Endothelial cell of umbilical vein (primary cell): Measurements from ENCODE around the gene ENOSF1. TPM values are rescaled to one million over a fixed set of nuclear protein-coding genes. Genes with fewer than 3 reads are reported as not detected.

Source experiments
- BruUV-seq: library from RNA; stranded (reverse); fragments of 400-500 nt; replicated peaks from 2 replicates; lab custom pipeline; 2021; lab: Mats Ljungman, UMichigan
- CTCF ChIA-PET: fragments of 300-600, 350-600 bp; sonication (Branson Sonifier 250); formaldehyde crosslinking; loops from one replicate; lab custom pipeline; 2021; ENCODE audit warnings: antibody characterized with exemption, inconsistent platforms; lab: Charles Lee
- POLR2A ChIA-PET: fragments of 300-600, 350-600 bp; sonication (Branson Sonifier 250); formaldehyde crosslinking; loops from one replicate; lab custom pipeline; 2021; ENCODE audit warnings: antibody characterized with exemption, inconsistent platforms; lab: Charles Lee
- DNase-seq: peaks from one replicate; pipeline ENCODE4 v3.0.0-alpha.2; 2011; ENCODE audit warnings: low read depth, low spot score
- FAIRE-seq: peaks from 2 replicates; lab custom pipeline; 2011; peaks lifted over from hg19 to GRCh38; lab: Jason Lieb, UNC
- H2AFZ ChIP-seq: 2 replicates; pipeline ENCODE4 v1.6.0; 2012; ENCODE audit warnings: low read depth, low read length, control low read depth, inconsistent platforms
- H3K27ac ChIP-seq: 2 replicates; pipeline ENCODE4 v1.5.1; 2011; ENCODE audit warnings: low read depth, mild to moderate bottlenecking, control low read depth, low read length, moderate library complexity; ENCODE audit not compliant: insufficient read depth
- H3K27me3 ChIP-seq, 2 experiments: 2 replicates each; pipeline versions ENCODE4 v1.6.0 to v1.6.1; 2011; ENCODE audit warnings: low read length in 2 of 2, mixed read lengths in 1 of 2; ENCODE audit not compliant: control insufficient read depth in 2 of 2, insufficient read depth in 2 of 2
- H3K36me3 ChIP-seq, 2 experiments: 2 replicates in 1 of 2; 3 replicates in 1 of 2; pipeline ENCODE4 v1.5.1; 2011; ENCODE audit warnings: low read length in 2 of 2, mild to moderate bottlenecking in 1 of 2, moderate library complexity in 1 of 2; ENCODE audit not compliant: control insufficient read depth in 2 of 2, insufficient read depth in 2 of 2; ENCODE audit errors: extremely low read depth in 1 of 2
- H3K4me1 ChIP-seq: 3 replicates; pipeline ENCODE4 v1.5.1; 2011; ENCODE audit warnings: mild to moderate bottlenecking, low read length; ENCODE audit not compliant: control insufficient read depth, insufficient read depth; ENCODE audit errors: extremely low read depth
- H3K4me2 ChIP-seq: 2 replicates; pipeline ENCODE4 v1.6.1; 2011; ENCODE audit warnings: low read length, control low read depth, mixed read lengths; ENCODE audit not compliant: insufficient read depth
- H3K4me3 ChIP-seq, 3 experiments: fragments of 200-600 bp in 1 of 3; sonication (generic), shearing (Covaris generic) in 1 of 3; replicated peaks in 1 of 3; 2 replicates each; pipeline ENCODE4 v1.5.1; 2011 to 2016; ENCODE audit warnings: control low read depth in 3 of 3, low read length in 3 of 3, mild to moderate bottlenecking in 2 of 3, inconsistent platforms in 1 of 3, low read depth in 1 of 3, moderate library complexity in 1 of 3; ENCODE audit not compliant: insufficient read depth in 1 of 3
- H3K79me2 ChIP-seq: 2 replicates; pipeline ENCODE4 v1.6.0; 2012; ENCODE audit warnings: low read length, inconsistent platforms; ENCODE audit not compliant: control insufficient read depth, insufficient read depth
- H3K9ac ChIP-seq: replicated peaks from 2 replicates; pipeline ENCODE3; 2011; ENCODE audit warnings: low read length, control low read depth; ENCODE audit not compliant: insufficient read depth; ENCODE audit errors: extremely low read depth
- H3K9me1 ChIP-seq: replicated peaks from 3 replicates; pipeline ENCODE4 v1.6.0; 2011; ENCODE audit warnings: mild to moderate bottlenecking, low read length; ENCODE audit not compliant: control insufficient read depth, insufficient read depth; ENCODE audit errors: extremely low read depth
- H3K9me3 ChIP-seq: replicated peaks from 2 replicates; pipeline ENCODE4 v1.5.1; 2012; ENCODE audit warnings: low read length, inconsistent platforms; ENCODE audit not compliant: control insufficient read depth, insufficient read depth
- H4K20me1 ChIP-seq: replicated peaks from 2 replicates; pipeline ENCODE3; 2011; ENCODE audit warnings: mild to moderate bottlenecking, low read length; ENCODE audit not compliant: control insufficient read depth, insufficient read depth; ENCODE audit errors: extremely low read depth
- FOS ChIP-seq: IDR thresholded peaks from 2 replicates; pipeline ENCODE4 v1.6.1; 2011; ENCODE audit warnings: mild to moderate bottlenecking, low read length, moderate library complexity, borderline replicate concordance; ENCODE audit not compliant: insufficient read depth
- GATA2 ChIP-seq: IDR thresholded peaks from 2 replicates; pipeline ENCODE4 v1.7.0; 2011; ENCODE audit warnings: low read depth, mild to moderate bottlenecking, moderate library complexity, mixed read lengths, low read length; ENCODE audit not compliant: insufficient read length, insufficient read depth
- JUN ChIP-seq: IDR thresholded peaks from 2 replicates; pipeline ENCODE4 v1.6.1; 2011; ENCODE audit warnings: borderline replicate concordance, low read depth; ENCODE audit not compliant: insufficient read length, insufficient read depth
- POLR2A ChIP-seq: IDR thresholded peaks from 2 replicates; pipeline ENCODE4 v1.6.1; 2012; ENCODE audit warnings: low read depth, mild to moderate bottlenecking, control low read depth, low read length
- POLR2AphosphoS5 ChIP-seq: IDR thresholded peaks from 2 replicates; pipeline ENCODE4 v1.6.1; 2012; ENCODE audit warnings: low read depth, mild to moderate bottlenecking, control low read depth, low read length, moderate library complexity; ENCODE audit not compliant: insufficient read depth
- dilution Hi-C: fragments of 300-500 bp; cut with MboI; formaldehyde crosslinking; loops from one replicate; pipeline ENCODE4 v1.15.0; 2019; ENCODE audit warnings: low sequenced_read_pairs; ENCODE audit not compliant: extremely low pct_ligation_motif_present
- intact Hi-C: fragments of 100-400 bp; cut with micrococcal nuclease; formaldehyde crosslinking; loops from one replicate; pipeline ENCODE4 v1.10.0; 2022
- polyA plus RNA-seq, 4 experiments: library from polyadenylated mRNA; depleted of rRNA in 3 of 4; stranded (reverse) in 3 of 4; unstranded in 1 of 4; fragments of >200 nt; gene quantifications; 2 replicates each; pipeline versions ENCODE4 v1.2.1 to v1.2.3, GENCODE V29; 2011 to 2012; ENCODE audit warnings: missing spikeins in 1 of 4
- total RNA-seq: library from RNA; stranded (reverse); gene quantifications from 2 replicates; pipeline ENCODE4 v1.2.3, GENCODE V29; 2021

ENOSF1 gene
- total and polyA plus RNA-seq, 2 donors (not counting 3 experiments of a cell fraction or from before 2014, with no cell fraction given), result 19.5 to 50.5 TPM

DNA sequence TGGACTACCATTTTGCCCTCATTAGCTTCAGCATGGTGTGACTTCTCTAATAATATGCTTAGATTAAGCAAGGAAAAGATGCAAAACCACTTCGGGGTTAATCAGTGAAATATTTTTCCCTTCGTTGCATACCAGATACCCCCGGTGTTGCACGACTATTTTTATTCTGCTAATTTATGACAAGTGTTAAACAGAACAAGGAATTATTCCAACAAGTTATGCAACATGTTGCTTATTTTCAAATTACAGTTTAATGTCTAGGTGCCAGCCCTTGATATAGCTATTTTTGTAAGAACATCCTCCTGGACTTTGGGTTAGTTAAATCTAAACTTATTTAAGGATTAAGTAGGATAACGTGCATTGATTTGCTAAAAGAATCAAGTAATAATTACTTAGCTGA, 38.7 kb downstream of the ENOSF1 start:
- CTCF ChIA-PET, result interaction anchor here (0.7 to 1.8 kb wide), 3 partner anchors 11 to 50 kb away, joined by 3 to 5 read pairs (median 4); no protein-coding TSS in a partner anchor
- Histone ChIP-seq H3K9me3 (no peaks in the 10 kb centered on the region), H4K20me1 (no peaks in the 10 kb centered on the region), H3K4me2 (no peak overlapping the region), H3K36me3 (peaks cover 18 to 24% of the 10 kb centered on the region in 2 experiments), H3K27me3 (no peaks in the 10 kb centered on the region), H3K79me2 (peaks cover under 1% of the 10 kb centered on the region), H2AFZ (no peak overlapping the region), H3K4me1 (no peaks in the 10 kb centered on the region), H3K9me1 (no peaks in the 10 kb centered on the region), H3K4me3 (no peak overlapping the region), H3K27ac (no peak overlapping the region), H3K9ac (no peak overlapping the region)
- no peak for DNase-seq
- intact Hi-C loops, result no loop called here
- no TSS peak for BruUV-seq
- no peak for FAIRE-seq
- dilution Hi-C loops, result no loop called here
- TF ChIP-seq JUN, result no peak
- no peak for TF ChIP-seq POLR2AphosphoS5
- TF ChIP-seq GATA2, result no peak
- TF ChIP-seq POLR2A, result no peak
- TF ChIP-seq FOS, result no peak
- POLR2A ChIA-PET, result no interaction called here

DNA sequence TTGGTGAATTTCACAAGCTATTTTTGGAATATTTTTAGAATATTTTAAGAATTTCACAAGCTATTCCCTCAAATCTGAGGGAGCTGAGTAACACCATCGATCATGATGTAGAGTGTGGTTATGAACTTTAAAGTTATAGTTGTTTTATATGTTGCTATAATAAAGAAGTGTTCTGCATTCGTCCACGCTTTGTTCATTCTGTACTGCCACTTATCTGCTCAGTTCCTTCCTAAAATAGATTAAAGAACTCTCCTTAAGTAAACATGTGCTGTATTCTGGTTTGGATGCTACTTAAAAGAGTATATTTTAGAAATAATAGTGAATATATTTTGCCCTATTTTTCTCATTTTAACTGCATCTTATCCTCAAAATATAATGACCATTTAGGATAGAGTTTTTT, 39.1 kb downstream of the ENOSF1 start:
- peaks cover 18 to 25% of the 10 kb centered on the region in 2 experiments for H3K36me3 ChIP-seq
- peaks cover 5% of the 10 kb centered on the region for H3K79me2 ChIP-seq
- H2AFZ ChIP-seq, result no peak overlapping the region
- no peak for DNase-seq
- intact Hi-C loops (no loop called here), dilution Hi-C loops (no loop called here)
- CTCF ChIA-PET, result interaction anchor here (0.7 to 1.8 kb wide), 3 partner anchors 12 to 49 kb away, joined by 3 to 5 read pairs (median 4); no protein-coding TSS in a partner anchor
- no TSS peak for BruUV-seq
- no peak overlapping the region for H3K4me3 ChIP-seq
- H3K9me1 ChIP-seq, result no peaks in the 10 kb centered on the region
- H3K9me3 ChIP-seq, result no peaks in the 10 kb centered on the region
- POLR2A ChIA-PET, result no interaction called here
- no peaks in the 10 kb centered on the region for H3K27me3 ChIP-seq
- H3K4me1 ChIP-seq, result no peaks in the 10 kb centered on the region
- H4K20me1 ChIP-seq, result no peaks in the 10 kb centered on the region
- no peak overlapping the region for H3K9ac ChIP-seq
- FAIRE-seq, result no peak
- TF ChIP-seq POLR2A (no peak), JUN (no peak)
- no peak overlapping the region for H3K27ac ChIP-seq
- H3K4me2 ChIP-seq, result no peak overlapping the region
